ENCODE results near the gene SLC22A7.

Gene SLC22A7

DNA sequence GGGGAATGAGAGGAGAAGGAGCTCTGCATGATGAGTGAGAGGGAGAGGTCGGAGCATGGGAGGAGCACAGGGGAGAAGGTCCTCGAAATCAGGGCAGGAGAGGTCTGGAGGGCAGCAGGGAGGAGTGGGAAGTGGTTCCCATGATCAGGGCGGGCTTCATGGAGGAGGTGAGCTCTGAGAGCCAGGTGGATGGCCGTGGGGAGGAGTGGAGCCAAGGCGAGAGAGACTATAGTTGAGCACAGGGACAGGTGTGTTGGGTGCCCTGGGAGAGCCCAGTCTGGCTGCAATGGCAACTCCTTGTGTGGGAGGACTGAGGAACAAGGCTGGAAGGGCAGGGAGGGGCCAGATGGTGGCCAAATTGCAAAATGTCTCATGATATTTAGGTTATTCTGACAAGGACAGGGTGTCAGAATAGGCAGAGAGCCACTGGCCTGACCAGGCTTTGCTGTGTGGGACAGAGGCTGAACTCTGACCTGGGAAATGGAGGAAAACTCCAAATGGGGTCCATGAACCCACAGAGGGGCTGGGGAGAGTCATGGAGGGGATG lies 33.4 kb upstream of the SLC22A7 start:
- Histone ChIP-seq H3K4me3 (ENCODE audit: low read depth, low read length) (peak overlapping the region; percentile 10), H2BK120ac (ENCODE audit: insufficient read depth, low read length, poor library complexity) (no peak overlapping the region), H3K9ac (ENCODE audit: low read length) (no peak overlapping the region), H3K27ac (ENCODE audit: low read depth, low read length) (no peak overlapping the region), H4K12ac (ENCODE audit: low read depth, low read length) (no peak overlapping the region), H3K36me3 (ENCODE audit: control insufficient read depth in 1 of 2, insufficient read depth in 2 of 2, low read length in 2 of 2) (no peaks in the 10 kb centered on the region), H2BK12ac (ENCODE audit: low read length) (no peak overlapping the region), H3K18ac (ENCODE audit: low read length) (no peak overlapping the region), H3K4ac (ENCODE audit: low read depth, low read length) (no peak overlapping the region), H3K9me3 (ENCODE audit: insufficient read depth, low read depth, low read length) (no peaks in the 10 kb centered on the region), H4K91ac (ENCODE audit: low read depth, low read length) (no peak overlapping the region), H3K14ac (ENCODE audit: low read length) (no peak overlapping the region), H2AK5ac (ENCODE audit: low read length) (no peak overlapping the region), H3K4me2 (ENCODE audit: low read length) (no peak overlapping the region), H4K8ac (ENCODE audit: low read depth, low read length) (no peak overlapping the region), H3K23ac (ENCODE audit: low read length) (no peak overlapping the region), H3K4me1 (ENCODE audit: control insufficient read depth in 1 of 2, insufficient read depth in 2 of 2, low read length in 2 of 2) (peaks cover 4 to 8% of the 10 kb centered on the region in 2 experiments), H2AFZ (ENCODE audit: insufficient read depth, low read length, poor library complexity) (no peak overlapping the region), H2BK5ac (ENCODE audit: low read depth, low read length, poor library complexity) (no peak overlapping the region), H3K79me2 (ENCODE audit: control insufficient read depth, insufficient read depth, low read length, poor library complexity) (no peaks in the 10 kb centered on the region), H3K27me3 (ENCODE audit: insufficient read depth, low read length) (no peaks in the 10 kb centered on the region), H3K79me1 (ENCODE audit: low read length) (no peaks in the 10 kb centered on the region)
- no peak for DNase-seq
- WGBS (ENCODE audit: extremely low coverage, insufficient coverage, insufficient read length), result no CpG with 5 or more reads among the region's 5 CpGs

DNA sequence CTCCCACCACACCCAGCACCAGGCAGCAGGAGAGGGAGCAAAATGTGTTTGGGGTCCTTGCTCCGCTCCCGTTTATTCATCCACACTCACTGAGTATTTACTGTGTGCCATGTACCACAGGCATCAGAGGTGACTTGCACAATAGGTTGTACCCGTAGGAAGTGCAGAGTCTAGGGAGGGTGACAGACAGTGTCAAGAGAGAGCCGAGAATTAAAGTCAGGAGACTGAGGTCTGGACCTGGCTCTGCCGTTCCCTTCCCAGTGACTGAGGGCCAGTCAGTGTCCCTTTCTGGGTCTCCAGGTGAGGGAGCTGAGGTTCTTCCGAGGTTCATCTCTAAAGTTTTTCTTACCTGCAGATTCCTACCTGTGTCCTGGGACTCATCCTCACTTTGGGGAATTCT lies 32.5 kb upstream of the SLC22A7 start:
- Histone ChIP-seq H2BK5ac (ENCODE audit: low read depth, low read length, poor library complexity) (no peak overlapping the region), H3K9ac (ENCODE audit: low read length) (no peak overlapping the region), H3K4ac (ENCODE audit: low read depth, low read length) (no peak overlapping the region), H3K4me1 (ENCODE audit: control insufficient read depth in 1 of 2, insufficient read depth in 2 of 2, low read length in 2 of 2) (peaks cover 4 to 8% of the 10 kb centered on the region in 2 experiments), H4K12ac (ENCODE audit: low read depth, low read length) (no peak overlapping the region), H3K4me3 (ENCODE audit: low read depth, low read length) (no peak overlapping the region), H3K36me3 (ENCODE audit: control insufficient read depth in 1 of 2, insufficient read depth in 2 of 2, low read length in 2 of 2) (no peaks in the 10 kb centered on the region), H3K27ac (ENCODE audit: low read depth, low read length) (no peak overlapping the region), H2AK5ac (ENCODE audit: low read length) (no peak overlapping the region), H2AFZ (ENCODE audit: insufficient read depth, low read length, poor library complexity) (no peak overlapping the region), H3K14ac (ENCODE audit: low read length) (no peak overlapping the region), H3K79me1 (ENCODE audit: low read length) (no peaks in the 10 kb centered on the region), H3K9me3 (ENCODE audit: insufficient read depth, low read depth, low read length) (no peaks in the 10 kb centered on the region), H2BK12ac (ENCODE audit: low read length) (no peak overlapping the region), H4K8ac (ENCODE audit: low read depth, low read length) (no peak overlapping the region), H3K18ac (ENCODE audit: low read length) (no peak overlapping the region), H3K4me2 (ENCODE audit: low read length) (no peak overlapping the region), H2BK120ac (ENCODE audit: insufficient read depth, low read length, poor library complexity) (no peak overlapping the region), H3K23ac (ENCODE audit: low read length) (no peak overlapping the region), H3K27me3 (ENCODE audit: insufficient read depth, low read length) (no peaks in the 10 kb centered on the region), H4K91ac (ENCODE audit: low read depth, low read length) (no peak overlapping the region), H3K79me2 (ENCODE audit: control insufficient read depth, insufficient read depth, low read length, poor library complexity) (no peaks in the 10 kb centered on the region)
- no CpG with 5 or more reads among the region's 6 CpGs for WGBS (ENCODE audit: extremely low coverage, insufficient coverage, insufficient read length)
- DNase-seq, result no peak

GRCh38 chr6:43267619-43268354 lies 30.3 kb upstream of the SLC22A7 start:
- Histone ChIP-seq H3K18ac (ENCODE audit: low read length) (no peak overlapping the region), H3K79me1 (ENCODE audit: low read length) (no peaks in the 10 kb centered on the region), H2BK5ac (ENCODE audit: low read depth, low read length, poor library complexity) (no peak overlapping the region), H4K91ac (ENCODE audit: low read depth, low read length) (no peak overlapping the region), H3K4ac (ENCODE audit: low read depth, low read length) (no peak overlapping the region), H3K27me3 (ENCODE audit: insufficient read depth, low read length) (no peaks in the 10 kb centered on the region), H3K23ac (ENCODE audit: low read length) (no peak overlapping the region), H3K4me3 (ENCODE audit: low read depth, low read length) (no peak overlapping the region), H3K4me1 (ENCODE audit: control insufficient read depth in 1 of 2, insufficient read depth in 2 of 2, low read length in 2 of 2) (peaks cover 4 to 8% of the 10 kb centered on the region in 2 experiments), H3K36me3 (ENCODE audit: control insufficient read depth in 1 of 2, insufficient read depth in 2 of 2, low read length in 2 of 2) (no peaks in the 10 kb centered on the region), H3K14ac (ENCODE audit: low read length) (no peak overlapping the region), H3K27ac (ENCODE audit: low read depth, low read length) (no peak overlapping the region), H3K9me3 (ENCODE audit: insufficient read depth, low read depth, low read length) (no peaks in the 10 kb centered on the region), H4K12ac (ENCODE audit: low read depth, low read length) (no peak overlapping the region), H2BK120ac (ENCODE audit: insufficient read depth, low read length, poor library complexity) (no peak overlapping the region), H3K9ac (ENCODE audit: low read length) (no peak overlapping the region), H3K79me2 (ENCODE audit: control insufficient read depth, insufficient read depth, low read length, poor library complexity) (no peaks in the 10 kb centered on the region), H4K8ac (ENCODE audit: low read depth, low read length) (no peak overlapping the region), H2BK12ac (ENCODE audit: low read length) (no peak overlapping the region), H3K4me2 (ENCODE audit: low read length) (no peak overlapping the region), H2AK5ac (ENCODE audit: low read length) (no peak overlapping the region), H2AFZ (ENCODE audit: insufficient read depth, low read length, poor library complexity) (no peak overlapping the region)
- DNase-seq, result no peak
- no CpG with 5 or more reads among the region's 7 CpGs for WGBS (ENCODE audit: extremely low coverage, insufficient coverage, insufficient read length)

- H3K14ac ChIP-seq (ENCODE audit: low read length), result no peak overlapping the region
- H4K12ac ChIP-seq (ENCODE audit: low read depth, low read length), result no peak overlapping the region
- H3K27ac ChIP-seq (ENCODE audit: low read depth, low read length), result no peak overlapping the region
Measured at GRCh38 chr6:43268355-43268700, 29.7 kb upstream of the SLC22A7 start.

More at GRCh38 chr6:43268355-43268700, 29.7 kb upstream of the SLC22A7 start:
- no peaks in the 10 kb centered on the region for H3K79me2 ChIP-seq (ENCODE audit: control insufficient read depth, insufficient read depth, low read length, poor library complexity)
- H2BK5ac ChIP-seq (ENCODE audit: low read depth, low read length, poor library complexity), result no peak overlapping the region
- no peak overlapping the region for H3K4me2 ChIP-seq (ENCODE audit: low read length)
- no peak overlapping the region for H2AFZ ChIP-seq (ENCODE audit: insufficient read depth, low read length, poor library complexity)
- H3K36me3 ChIP-seq (ENCODE audit: control insufficient read depth in 1 of 2, insufficient read depth in 2 of 2, low read length in 2 of 2), result no peaks in the 10 kb centered on the region
- H4K91ac ChIP-seq (ENCODE audit: low read depth, low read length), result no peak overlapping the region
- no peak overlapping the region for H3K18ac ChIP-seq (ENCODE audit: low read length)
- no peak overlapping the region for H3K4ac ChIP-seq (ENCODE audit: low read depth, low read length)
- no CpG with 5 or more reads among the region's 3 CpGs for WGBS (ENCODE audit: extremely low coverage, insufficient coverage, insufficient read length)
- peaks cover 4 to 8% of the 10 kb centered on the region in 2 experiments for H3K4me1 ChIP-seq (ENCODE audit: control insufficient read depth in 1 of 2, insufficient read depth in 2 of 2, low read length in 2 of 2)
- no peaks in the 10 kb centered on the region for H3K9me3 ChIP-seq (ENCODE audit: insufficient read depth, low read depth, low read length)
- H3K4me3 ChIP-seq (ENCODE audit: low read depth, low read length), result no peak overlapping the region
- no peaks in the 10 kb centered on the region for H3K79me1 ChIP-seq (ENCODE audit: low read length)
- H3K23ac ChIP-seq (ENCODE audit: low read length), result no peak overlapping the region
- H2BK120ac ChIP-seq (ENCODE audit: insufficient read depth, low read length, poor library complexity), result no peak overlapping the region
- peaks cover 3% of the 10 kb centered on the region for H3K27me3 ChIP-seq (ENCODE audit: insufficient read depth, low read length)
- DNase-seq, result no peak
- no peak overlapping the region for H2BK12ac ChIP-seq (ENCODE audit: low read length)
- no peak overlapping the region for H4K8ac ChIP-seq (ENCODE audit: low read depth, low read length)
- H3K9ac ChIP-seq (ENCODE audit: low read length), result no peak overlapping the region
- H2AK5ac ChIP-seq (ENCODE audit: low read length), result no peak overlapping the region

Data from trophoblast cell (in vitro differentiated cells and primary cell).